NCI-H2227 (cell line): ENCODE data around the gene OR6P1.

Source experiments
- DNase-seq: peaks from one replicate; lab custom pipeline; 2025; ENCODE audit not compliant: unreplicated experiment; lab: John Stamatoyannopoulos, UW

Gene OR6P1, protein sequence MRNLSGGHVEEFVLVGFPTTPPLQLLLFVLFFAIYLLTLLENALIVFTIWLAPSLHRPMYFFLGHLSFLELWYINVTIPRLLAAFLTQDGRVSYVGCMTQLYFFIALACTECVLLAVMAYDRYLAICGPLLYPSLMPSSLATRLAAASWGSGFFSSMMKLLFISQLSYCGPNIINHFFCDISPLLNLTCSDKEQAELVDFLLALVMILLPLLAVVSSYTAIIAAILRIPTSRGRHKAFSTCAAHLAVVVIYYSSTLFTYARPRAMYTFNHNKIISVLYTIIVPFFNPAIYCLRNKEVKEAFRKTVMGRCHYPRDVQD

DNA sequence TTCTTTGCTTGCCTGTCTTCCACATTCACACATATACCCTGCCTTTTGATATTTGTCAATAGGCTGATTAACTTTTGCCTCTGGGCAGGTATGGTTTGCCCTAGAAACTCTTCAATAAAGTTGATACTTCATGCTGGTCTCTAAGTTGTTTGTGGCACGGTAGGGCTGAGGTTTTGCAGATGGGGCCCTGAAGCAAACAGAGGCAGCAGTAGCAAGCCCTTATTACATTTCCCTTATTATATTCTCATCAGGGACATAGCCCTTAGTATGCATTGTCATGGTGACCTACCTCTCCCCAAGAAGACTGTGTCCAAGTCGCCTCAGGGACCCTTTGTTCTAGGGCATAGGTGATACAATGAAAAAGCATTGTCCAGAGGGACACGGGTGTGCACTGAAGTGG lies at the start of gene OR6P1:
OR6P1 (minus strand) TSS at position 101 of the 400 bp plus-strand sequence. CDS start 6,976 bp downstream, outside the sequence.
- DNase-seq = no peak

GRCh38 chr1:158613764-158614163 lies 43.4 kb upstream of the OR6P1 start:
- no peak for DNase-seq

- no peak for DNase-seq
Observed at GRCh38 chr1:158611916-158612315, 41.5 kb upstream of the OR6P1 start.

GRCh38 chr1:158607296-158607695 lies 36.9 kb upstream of the OR6P1 start:
- no peak for DNase-seq

DNA sequence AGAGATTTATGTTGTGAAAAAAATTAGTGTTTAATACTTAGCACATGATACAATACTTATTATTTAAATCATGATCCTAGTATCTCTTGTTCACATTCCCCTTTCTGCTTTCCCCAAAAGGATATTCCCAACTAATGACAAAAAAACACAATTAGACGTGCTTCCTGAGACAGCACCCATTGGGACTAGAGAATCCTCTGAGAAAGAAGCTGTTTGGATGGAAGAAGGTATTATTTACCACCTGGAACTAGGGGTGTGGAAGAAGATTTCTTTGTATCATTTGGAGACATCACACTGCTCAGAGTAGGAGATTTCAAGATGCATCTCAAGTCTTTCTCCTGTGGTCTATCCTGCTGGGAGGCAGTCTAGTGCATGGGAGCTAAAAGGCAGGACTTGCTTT lies 34.6 kb upstream of the OR6P1 start, which contains the start of gene OR10Z1:
OR10Z1 (plus strand) TSS at position 301 of the 400 bp plus-strand sequence. CDS start 1,171 bp downstream, outside the sequence.
- no peak for DNase-seq

DNA sequence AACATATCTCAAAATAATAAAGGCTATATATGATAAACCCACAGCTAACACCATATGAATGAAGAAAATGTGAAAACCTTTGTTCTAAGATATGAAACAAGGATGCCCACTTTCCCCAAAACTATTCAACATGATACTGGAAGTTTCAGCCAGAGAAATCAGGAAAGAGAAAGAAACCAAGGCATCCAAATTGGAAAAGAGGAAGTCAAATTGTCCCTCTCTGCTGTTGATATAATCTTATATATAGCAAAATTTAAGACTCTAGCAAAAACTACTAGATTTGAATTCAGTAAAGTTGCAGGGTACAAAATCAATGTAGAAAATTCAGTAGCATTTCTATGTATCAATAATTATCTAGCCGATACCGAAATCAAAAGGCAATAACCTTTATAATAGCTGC lies 30.4 kb upstream of the OR6P1 start:
- no peak for DNase-seq

GRCh38 chr1:158586942-158587341 lies 16.6 kb upstream of the OR6P1 start:
- no peak for DNase-seq

DNA sequence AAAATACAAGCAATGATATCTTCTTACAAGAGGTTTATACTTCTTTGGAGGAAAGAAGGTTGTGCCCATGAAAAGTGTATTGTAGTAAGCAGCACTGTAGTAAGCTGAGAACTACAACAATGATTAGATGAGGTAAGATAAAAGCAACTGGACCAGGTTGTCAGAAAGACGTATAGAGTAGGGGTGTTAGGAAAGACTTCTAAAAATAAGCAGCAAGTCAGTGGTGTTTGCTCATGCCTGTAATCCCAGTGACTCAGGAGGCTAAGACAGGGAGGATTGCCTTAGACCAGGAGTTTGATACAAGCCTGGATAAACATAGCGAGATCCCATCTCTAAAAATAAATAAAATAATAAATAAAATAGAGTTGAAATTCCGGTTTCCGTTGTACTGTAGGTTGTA lies 13.6 kb upstream of the OR6P1 start:
- no peak for DNase-seq

GRCh38 chr1:158579733-158580132 lies 9.4 kb upstream of the OR6P1 start, which contains the start of gene OR10X1:
Gene OR10X1, minus strand, starts transcription at chr1:158579899. Its CDS starts 0 bp downstream, at chr1:158579899.
- DNase-seq = no peak

- no peak for DNase-seq
Observed at GRCh38 chr1:158577561-158577960, 7.2 kb upstream of the OR6P1 start.

- no peak for DNase-seq
Observed at GRCh38 chr1:158572226-158572625, 1.8 kb upstream of the OR6P1 start.

DNA sequence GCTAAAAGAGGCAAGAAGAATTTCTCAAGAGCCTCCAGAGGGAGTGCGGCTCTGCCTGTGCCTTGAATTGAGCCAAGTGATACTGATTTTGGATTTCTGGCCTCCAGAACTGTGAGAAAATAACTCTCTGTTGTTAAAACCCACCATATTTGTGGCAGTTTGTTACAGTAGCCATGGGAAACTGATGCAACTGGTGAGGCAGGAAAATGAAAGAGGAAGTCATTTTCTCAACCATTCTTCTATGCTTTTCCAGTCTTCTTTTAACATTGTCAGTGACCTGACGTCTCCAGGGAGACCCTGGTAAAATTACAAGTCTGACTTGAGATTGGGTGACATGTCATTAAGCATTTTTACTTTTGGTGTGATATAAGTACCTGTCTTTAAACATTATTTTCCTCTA lies 5.8 kb downstream of the OR6P1 start:
- no peak for DNase-seq

DNA sequence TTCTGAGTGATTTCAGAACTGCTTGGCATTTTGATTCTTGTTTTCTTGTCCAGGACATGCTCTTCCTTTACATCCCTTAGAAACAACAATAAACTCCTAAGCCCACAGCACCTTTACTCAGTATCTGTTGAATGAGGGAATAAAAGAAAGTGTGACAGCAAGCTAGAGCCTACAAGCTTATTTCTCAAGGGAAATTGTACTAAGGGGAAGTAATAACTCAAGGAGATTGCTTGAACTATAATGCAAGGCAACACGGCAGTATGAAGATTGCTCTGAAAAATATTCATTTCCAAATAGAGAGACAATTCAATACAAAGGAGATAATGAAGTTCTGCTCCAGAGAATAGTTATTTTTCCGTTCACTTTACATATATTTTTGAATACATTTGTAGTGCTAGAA lies 6.5 kb downstream of the OR6P1 start:
- no peak for DNase-seq

GRCh38 chr1:158559696-158560095 lies 10.7 kb downstream of the OR6P1 start:
- no peak for DNase-seq

DNA sequence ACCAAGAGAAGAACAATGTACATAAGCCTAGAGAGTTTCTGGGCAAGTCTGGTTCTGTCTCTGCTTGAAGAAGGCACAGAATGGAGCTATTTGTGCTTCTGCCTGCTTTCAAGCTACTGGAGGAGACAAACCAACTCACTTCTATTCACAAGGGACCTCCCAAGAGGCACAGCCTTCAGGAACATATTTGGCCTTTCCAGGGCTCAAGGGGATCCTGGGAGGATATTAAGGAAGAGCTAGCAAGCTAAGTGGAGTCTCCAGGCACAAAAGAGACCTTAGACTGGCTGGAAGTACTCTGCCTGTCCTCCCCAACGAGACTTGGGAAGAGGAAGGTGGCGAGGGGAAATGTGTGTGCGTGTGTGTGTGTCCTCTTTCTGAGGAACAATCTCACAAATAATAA lies 16.0 kb downstream of the OR6P1 start, which contains the start of gene OR6Y1:
OR6Y1 (minus strand) TSS at position 54 of the 400 bp plus-strand sequence. CDS start 6,300 bp downstream, outside the sequence.
- no peak for DNase-seq

DNA sequence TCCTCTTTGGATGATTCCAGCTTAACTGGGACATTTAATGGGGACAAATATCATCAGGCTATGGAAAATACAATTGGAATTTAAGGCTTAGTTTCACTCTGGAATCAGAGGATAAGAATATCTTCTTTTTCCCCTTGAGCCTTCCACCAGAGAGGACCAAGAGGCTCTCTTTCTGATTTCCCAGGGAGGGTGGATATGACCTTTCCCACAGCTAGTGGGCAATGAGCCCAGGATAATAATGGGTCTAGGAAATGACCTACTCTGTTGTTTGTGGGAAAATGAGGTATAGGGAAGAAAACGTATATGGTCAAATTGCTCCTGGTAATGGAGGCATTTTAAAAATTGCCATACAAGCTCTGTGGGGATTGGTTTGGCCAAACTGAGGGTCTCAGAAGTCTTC lies 18.1 kb downstream of the OR6P1 start:
- no peak for DNase-seq

GRCh38 chr1:158547533-158547932 lies 22.8 kb downstream of the OR6P1 start:
- DNase-seq = no peak

GRCh38 chr1:158537609-158538008 lies 32.8 kb downstream of the OR6P1 start:
- DNase-seq = no peak

DNA sequence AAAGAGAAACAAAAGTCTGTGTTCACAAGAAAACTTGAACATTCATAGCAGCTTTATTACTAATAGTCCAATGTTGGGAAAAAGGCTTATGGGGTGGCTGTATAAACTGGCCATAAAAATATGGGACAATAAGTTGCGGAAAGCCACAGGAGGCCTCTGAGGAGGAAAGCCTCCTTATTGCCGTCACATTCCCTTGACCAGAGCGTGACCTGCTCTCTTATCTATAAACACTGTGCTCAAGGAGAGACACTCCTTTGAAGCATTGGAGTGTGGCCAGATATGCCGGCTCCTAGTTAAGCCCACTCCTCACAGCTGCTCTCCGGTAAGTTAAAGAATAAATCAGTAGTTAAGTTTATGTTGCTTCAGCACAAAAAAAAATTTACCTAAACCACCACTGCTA lies 35.9 kb downstream of the OR6P1 start:
- no peak for DNase-seq

GRCh38 chr1:158527190-158527815 lies 43.1 kb downstream of the OR6P1 start:
- DNase-seq = no peak

DNA sequence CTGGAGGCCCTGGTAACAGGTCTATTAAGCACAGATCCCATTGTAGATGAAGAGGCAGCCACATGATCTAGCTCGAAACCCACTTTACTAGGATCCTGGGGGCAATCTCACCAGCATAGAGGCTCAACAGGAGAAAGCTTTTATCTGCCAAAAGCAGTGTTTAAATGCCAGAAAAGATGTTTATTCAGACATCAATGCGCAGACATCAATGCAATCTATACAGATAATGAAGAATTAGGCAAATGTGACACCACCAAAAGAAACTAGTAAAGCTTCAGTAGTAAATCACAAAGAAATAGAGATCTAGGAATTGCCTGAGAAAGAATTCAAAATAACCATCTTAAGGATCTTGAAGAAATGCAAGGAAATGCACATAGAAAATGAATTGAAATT lies 48.7 kb downstream of the OR6P1 start:
- no peak for DNase-seq

DNA sequence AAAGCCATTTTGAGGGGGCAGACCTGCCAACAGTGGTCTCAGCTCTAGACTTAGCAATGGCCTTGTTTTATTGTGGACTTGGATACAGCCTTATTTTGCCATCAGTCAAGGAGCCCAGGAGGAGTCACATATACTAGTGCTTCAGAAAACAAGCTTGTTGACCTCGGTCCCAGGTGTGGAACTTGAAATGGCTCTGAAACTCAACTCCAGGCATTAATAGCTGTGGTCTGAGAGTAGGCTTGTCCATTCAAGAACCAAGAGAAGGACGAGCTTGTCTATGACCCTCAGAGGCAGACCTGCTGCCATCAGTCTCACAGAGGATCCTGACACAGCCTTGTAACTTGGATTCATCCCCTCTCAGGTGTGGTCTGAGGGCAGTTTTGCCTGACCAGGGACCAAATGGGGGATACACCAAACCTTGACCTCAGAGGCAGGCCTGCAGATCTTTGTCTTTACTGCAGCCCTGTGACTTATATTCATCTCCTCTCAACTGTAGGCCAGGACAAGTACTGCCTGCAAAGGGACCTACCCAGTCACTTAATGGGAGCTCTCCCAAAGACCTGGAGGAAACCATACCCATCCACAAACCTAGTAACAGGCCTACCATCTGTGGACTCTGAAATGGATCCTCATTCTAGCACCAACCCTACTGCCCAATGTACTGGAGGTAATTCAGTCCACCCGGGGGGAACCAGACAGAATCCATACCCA lies 49.3 kb downstream of the OR6P1 start:
- no peak for DNase-seq
